IMR-90 (cell line): ENCODE results near the gene COL23A1. TPM values are rescaled to one million over a fixed set of nuclear protein-coding genes. Genes with fewer than 3 reads are reported as not detected.

Experiments
- ATAC-seq: fragments of 200-7000 bp; cut with Tn5 transposase; 2 replicates; pipeline ENCODE4 v1.9.1; 2020; ENCODE audit warnings: low read depth, mild to moderate bottlenecking, moderate library complexity
- BruUV-seq: library from RNA; stranded (reverse); fragments of 400-500 nt; replicated peaks from 2 replicates; lab custom pipeline; 2021; lab: Mats Ljungman, UMichigan
- CTCF ChIA-PET: fragments of 300-600 bp; formaldehyde crosslinking; extraction: SDS; loops from one replicate; lab custom pipeline; 2021; ENCODE audit warnings: antibody characterized with exemption; lab: Yijun Ruan, JAX
- POLR2A ChIA-PET: fragments of 300-600 bp; sonication (Branson Sonifier 250); formaldehyde crosslinking; loops from one replicate; lab custom pipeline; 2022; ENCODE audit warnings: antibody characterized with exemption; ENCODE audit not compliant: unreplicated experiment; lab: Charles Lee
- DNase-seq: peaks from one replicate; pipeline ENCODE4 v3.0.0; 2013
- H2AFZ ChIP-seq: replicated peaks from 2 replicates; pipeline ENCODE3; 2013; ENCODE audit warnings: low read length, mild to moderate bottlenecking; ENCODE audit not compliant: poor library complexity
- H2AK5ac ChIP-seq: 2 replicates; pipeline ENCODE4 v1.6.1; 2013; ENCODE audit warnings: low read depth, low read length, inconsistent platforms
- H2AK9ac ChIP-seq: replicated peaks from 2 replicates; pipeline ENCODE3; 2013; ENCODE audit warnings: mild to moderate bottlenecking, low read depth, low read length, moderate library complexity; ENCODE audit not compliant: poor library complexity
- H2BK120ac ChIP-seq: 2 replicates; pipeline ENCODE4 v1.6.1; 2013; ENCODE audit warnings: low read depth, low read length, inconsistent platforms
- H2BK15ac ChIP-seq: 3 replicates; pipeline ENCODE4 v1.6.1; 2013; ENCODE audit warnings: low read depth, low read length, inconsistent platforms
- H2BK20ac ChIP-seq: 2 replicates; pipeline ENCODE4 v1.6.1; 2013; ENCODE audit warnings: low read depth, mild to moderate bottlenecking, inconsistent platforms, low read length, moderate library complexity
- H2BK5ac ChIP-seq: 2 replicates; pipeline ENCODE4 v1.6.1; 2013; ENCODE audit warnings: mild to moderate bottlenecking, low read depth, low read length, inconsistent platforms; ENCODE audit not compliant: poor library complexity, severe bottlenecking
- H3K14ac ChIP-seq: replicated peaks from 2 replicates; pipeline ENCODE4 v1.6.1; 2013; ENCODE audit warnings: low read depth, low read length, inconsistent platforms
- H3K18ac ChIP-seq: 2 replicates; pipeline ENCODE4 v1.6.1; 2013; ENCODE audit warnings: low read depth, low read length, control low read depth
- H3K23ac ChIP-seq: 2 replicates; pipeline ENCODE4 v1.6.1; 2013; ENCODE audit warnings: low read depth, low read length, inconsistent platforms
- H3K27ac ChIP-seq: 2 replicates; pipeline ENCODE4 v1.5.1; 2013; ENCODE audit warnings: mild to moderate bottlenecking, control low read depth, low read length; ENCODE audit not compliant: insufficient read depth
- H3K27me3 ChIP-seq: 2 replicates; pipeline ENCODE4 v1.6.1; 2013; ENCODE audit warnings: low read length; ENCODE audit not compliant: control insufficient read depth, insufficient read depth
- H3K36me3 ChIP-seq: 2 replicates; pipeline ENCODE4 v1.6.1; 2013; ENCODE audit warnings: low read length, mixed read lengths; ENCODE audit not compliant: control insufficient read depth, insufficient read depth
- H3K4ac ChIP-seq: 2 replicates; pipeline ENCODE4 v1.6.1; 2013; ENCODE audit warnings: low read depth, low read length, inconsistent platforms
- H3K4me1 ChIP-seq: 2 replicates; pipeline ENCODE4 v1.6.1; 2013; ENCODE audit warnings: low read length, mixed read lengths; ENCODE audit not compliant: control insufficient read depth, insufficient read depth
- H3K4me2 ChIP-seq: 2 replicates; pipeline ENCODE4 v1.6.1; 2013; ENCODE audit warnings: low read depth, mild to moderate bottlenecking, control low read depth, low read length, moderate library complexity
- H3K4me3 ChIP-seq: 2 replicates; pipeline ENCODE4 v1.5.1; 2013; ENCODE audit warnings: low read depth, mild to moderate bottlenecking, control low read depth, low read length, moderate library complexity; ENCODE audit not compliant: insufficient read depth
- H3K56ac ChIP-seq: 2 replicates; pipeline ENCODE4 v1.6.1; 2013; ENCODE audit warnings: low read length, inconsistent platforms; ENCODE audit not compliant: insufficient read depth; ENCODE audit errors: extremely low read depth
- H3K79me1 ChIP-seq, 2 experiments: 2 replicates each; pipeline ENCODE4 v1.6.1; 2013; ENCODE audit warnings: low read length in 2 of 2, inconsistent platforms in 1 of 2, low read depth in 1 of 2
- H3K9ac ChIP-seq: 2 replicates; pipeline ENCODE4 v1.6.1; 2013; ENCODE audit warnings: low read depth, low read length, control low read depth
- H3K9me1 ChIP-seq: 2 replicates; pipeline ENCODE4 v1.6.1; 2013; ENCODE audit warnings: low read length, inconsistent platforms; ENCODE audit not compliant: insufficient read depth
- H3K9me3 ChIP-seq: 2 replicates; pipeline ENCODE4 v1.6.1; 2013; ENCODE audit warnings: low read length; ENCODE audit not compliant: control insufficient read depth, insufficient read depth
- H4K20me1 ChIP-seq: 2 replicates; pipeline ENCODE4 v1.6.1; 2013; ENCODE audit warnings: low read length, inconsistent platforms; ENCODE audit not compliant: insufficient read depth
- H4K5ac ChIP-seq: 2 replicates; pipeline ENCODE4 v1.6.1; 2013; ENCODE audit warnings: mild to moderate bottlenecking, low read depth, low read length, control low read depth
- H4K8ac ChIP-seq, 2 experiments: 2 replicates each; pipeline ENCODE4 v1.6.1; 2013; ENCODE audit warnings: low read depth in 2 of 2, low read length in 2 of 2, control low read depth in 1 of 2, inconsistent platforms in 1 of 2
- H4K91ac ChIP-seq: 2 replicates; pipeline ENCODE4 v1.6.1; 2013; ENCODE audit warnings: low read depth, low read length, inconsistent platforms; ENCODE audit not compliant: insufficient read depth
- CEBPB ChIP-seq: IDR thresholded peaks from 2 replicates; pipeline ENCODE4 v1.6.1; 2012; ENCODE audit warnings: low read depth, low read length, improper control_type of control experiment
- CHD1 ChIP-seq: IDR thresholded peaks from 2 replicates; pipeline ENCODE4 v1.6.1; 2012; ENCODE audit warnings: low read depth, low read length, improper control_type of control experiment
- MXI1 ChIP-seq: IDR thresholded peaks from 2 replicates; pipeline ENCODE4 v1.6.1; 2012; ENCODE audit warnings: low read depth, mild to moderate bottlenecking, low read length, moderate library complexity, borderline replicate concordance
- NFE2L2 ChIP-seq: fragments of 150-350 bp; IDR thresholded peaks from 2 replicates; pipeline ENCODE4 v1.6.1; 2016; ENCODE audit warnings: low read depth, mild to moderate bottlenecking, low read length
- WGBS, 2 experiments: methylation state at CpG; one replicate each; pipeline versions ENCODE4 v1.1.5 to v1.1.7; 2013; ENCODE audit warnings: missing lambda C conversion rate in 2 of 2; ENCODE audit not compliant: insufficient read length in 1 of 2; ENCODE audit errors: extremely low coverage in 2 of 2; 5-methylcytosine and 5-hydroxymethylcytosine counted together
- dilution Hi-C: fragments of 300-500 bp; cut with HindIII; formaldehyde crosslinking; loops from one replicate; pipeline ENCODE4 v1.14.3; 2018; ENCODE audit warnings: low sequenced_read_pairs; ENCODE audit not compliant: unreplicated experiment
- in situ Hi-C: fragments of 300-500 bp; cut with MboI; formaldehyde crosslinking; loops from 3 replicates; pipeline ENCODE4 v1.14.3; 2019; ENCODE audit warnings: low sequenced_read_pairs, inconsistent platforms, mixed read lengths
- intact Hi-C: fragments of 100-400 bp; cut with micrococcal nuclease; formaldehyde crosslinking; loops from 2 replicates; pipeline ENCODE4 v1.10.0; 2022
- polyA plus RNA-seq, 3 experiments: library from polyadenylated mRNA; depleted of rRNA; stranded (reverse); fragments of >200 nt; gene quantifications; 2 replicates each; pipeline ENCODE4 v1.2.3, GENCODE V29; 2012; ENCODE audit warnings: low replicate concordance in 1 of 3
- total RNA-seq: library from RNA; depleted of rRNA; stranded (reverse); fragments of >200 nt; gene quantifications from 2 replicates; pipeline ENCODE4 v1.2.3, GENCODE V29; 2012
- TF ChIP-seq, protein P1 (sequence below): fragments of 150-350 bp; IDR thresholded peaks from 2 replicates; pipeline ENCODE4 v1.6.1; 2016; ENCODE audit warnings: low read depth, mild to moderate bottlenecking, low read length, moderate library complexity, borderline replicate concordance

The COL23A1 gene
- total and polyA plus RNA-seq, 2 of the 4 experiments (the other 2 are of a cell fraction), result not detected

DNA sequence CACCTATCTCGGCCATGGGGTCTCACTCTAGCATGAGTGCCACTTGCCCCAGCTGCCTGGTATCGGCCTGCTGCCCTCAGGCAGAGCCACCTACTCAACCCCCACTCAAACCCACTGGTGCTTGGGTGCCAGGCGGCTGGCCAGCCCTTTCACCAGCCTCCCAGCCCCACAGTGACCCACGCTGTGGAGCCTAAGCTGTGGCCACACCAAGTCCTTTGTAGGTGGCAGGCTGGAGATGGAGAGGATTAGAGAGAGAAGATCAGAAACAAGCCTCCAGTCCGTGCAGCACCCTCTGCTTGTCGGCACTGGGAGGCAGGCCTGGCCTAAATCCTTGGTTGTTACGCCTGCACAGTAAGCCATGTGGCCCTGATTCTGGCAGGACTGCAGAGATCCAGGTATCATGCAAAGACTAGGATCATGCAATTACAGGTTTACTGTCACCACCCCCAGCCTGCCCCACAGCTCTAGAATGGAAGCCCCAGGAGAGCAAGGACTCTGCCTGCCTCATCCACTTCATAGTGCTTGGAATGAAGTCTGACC lies 171.7 kb downstream of the COL23A1 start:
- Histone ChIP-seq H4K5ac (no peak overlapping the region), H3K18ac (no peak overlapping the region), H2AK9ac (no peak overlapping the region), H3K9me1 (no peaks in the 10 kb centered on the region), H2BK5ac (no peak overlapping the region), H3K9ac (no peak overlapping the region), H3K4me3 (no peak overlapping the region), H2BK20ac (no peak overlapping the region), H3K56ac (no peak overlapping the region), H4K91ac (no peak overlapping the region), H3K27ac (no peak overlapping the region), H4K20me1 (no peaks in the 10 kb centered on the region), H2AK5ac (no peak overlapping the region), H2BK120ac (no peak overlapping the region), H2BK15ac (no peak overlapping the region), H3K4me1 (no peaks in the 10 kb centered on the region), H3K14ac (no peak overlapping the region), H3K4ac (no peak overlapping the region), H3K4me2 (no peak overlapping the region), H3K27me3 (no peaks in the 10 kb centered on the region), H2AFZ (no peak overlapping the region), H3K36me3 (no peaks in the 10 kb centered on the region), H3K9me3 (peaks cover 14% of the 10 kb centered on the region), H3K79me1 (no peaks in the 10 kb centered on the region), H3K23ac (no peak overlapping the region), H4K8ac (no peak overlapping the region)
- CTCF ChIA-PET, result no interaction called here
- ATAC-seq (no peak), DNase-seq (no peak)
- no TSS peak for BruUV-seq
- WGBS, 2 experiments, result 76% methylated on average over 3 of the region's 7 CpGs; no CpG with 5 or more reads in 1 of the 2 experiments
- POLR2A ChIA-PET, result no interaction called here
- intact Hi-C loops, result no loop called here
- dilution Hi-C loops, result no loop called here
- in situ Hi-C loops, result no loop called here
- TF ChIP-seq, protein P1, sequence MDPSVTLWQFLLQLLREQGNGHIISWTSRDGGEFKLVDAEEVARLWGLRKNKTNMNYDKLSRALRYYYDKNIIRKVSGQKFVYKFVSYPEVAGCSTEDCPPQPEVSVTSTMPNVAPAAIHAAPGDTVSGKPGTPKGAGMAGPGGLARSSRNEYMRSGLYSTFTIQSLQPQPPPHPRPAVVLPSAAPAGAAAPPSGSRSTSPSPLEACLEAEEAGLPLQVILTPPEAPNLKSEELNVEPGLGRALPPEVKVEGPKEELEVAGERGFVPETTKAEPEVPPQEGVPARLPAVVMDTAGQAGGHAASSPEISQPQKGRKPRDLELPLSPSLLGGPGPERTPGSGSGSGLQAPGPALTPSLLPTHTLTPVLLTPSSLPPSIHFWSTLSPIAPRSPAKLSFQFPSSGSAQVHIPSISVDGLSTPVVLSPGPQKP, result no peak
- TF ChIP-seq CHD1, result no peak
- TF ChIP-seq NFE2L2, result no peak
- no peak for TF ChIP-seq CEBPB
- no peak for TF ChIP-seq MXI1
